HG02623 (cell line): Measurements from ENCODE around the gene C21orf91.
"Not testable (repeated sequence)": the region's sequence is repeated elsewhere in the genome, so short reads cannot be mapped to it uniquely, and the experiment has no call there.

Experiments
- ATAC-seq: cut with Tn5 transposase; IDR thresholded peaks from one replicate; pipeline ENCODE4 v1.9.1; 2021; ENCODE audit warnings: moderate library complexity; ENCODE audit not compliant: unreplicated experiment

Gene C21orf91

DNA sequence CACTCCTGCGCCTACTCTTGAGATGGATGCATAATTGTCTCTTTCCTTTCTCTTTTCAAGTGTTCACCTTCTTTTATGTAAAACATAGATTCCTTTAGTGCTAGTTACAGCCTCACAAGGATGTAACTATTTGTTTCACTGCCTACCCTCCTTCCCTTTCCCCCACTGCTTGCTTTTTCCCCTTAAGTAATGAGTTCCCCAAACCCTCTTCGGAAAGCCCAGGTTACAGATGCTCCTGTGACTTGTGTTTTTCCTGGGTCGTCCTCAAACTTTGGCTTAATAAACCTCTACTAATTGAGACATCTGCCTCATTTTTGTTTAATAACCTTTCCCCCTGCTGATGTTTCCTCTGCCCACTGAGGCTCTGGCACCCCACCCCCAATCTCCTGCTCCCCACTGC lies 39.2 kb downstream of the C21orf91 start:
- ATAC-seq, result no peak

GRCh38 chr21:17779496-17779895 lies 39.7 kb downstream of the C21orf91 start:
- ATAC-seq, result no peak

- no peak for ATAC-seq
Observed at GRCh38 chr21:17777072-17777765, 41.9 kb downstream of the C21orf91 start.

DNA sequence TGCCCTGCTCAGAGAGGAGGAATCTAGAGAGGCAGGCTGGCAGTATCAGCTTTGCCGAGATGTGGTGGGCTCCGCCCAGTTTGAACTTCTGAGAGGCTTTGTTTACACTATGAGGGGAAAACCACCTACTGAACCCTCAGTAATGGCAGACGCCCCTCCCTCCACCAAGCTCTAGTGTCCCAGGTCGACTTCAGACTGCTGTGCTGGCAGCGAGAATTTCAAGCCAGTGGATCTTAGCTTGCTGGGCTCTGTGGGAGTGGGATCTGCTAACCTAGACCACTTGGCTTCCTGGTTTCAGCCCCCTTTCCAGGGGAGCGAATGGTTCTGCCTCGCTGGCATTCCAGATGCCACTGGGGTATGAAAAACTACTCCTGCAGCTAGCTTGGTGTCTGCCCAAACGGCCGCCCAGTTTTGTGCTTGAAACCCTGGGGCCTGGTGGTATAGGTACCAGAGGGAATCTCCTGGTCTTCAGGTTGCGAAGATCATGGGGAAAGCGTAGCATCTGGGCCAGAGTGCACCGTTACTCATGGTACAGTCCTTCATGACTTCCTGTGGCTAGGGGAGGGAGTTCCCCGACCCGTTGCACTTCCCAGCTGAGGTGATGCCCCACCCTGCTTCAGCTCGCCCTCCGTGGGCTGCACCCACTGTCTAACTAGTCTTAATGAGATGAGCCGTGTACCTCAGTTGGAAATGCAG lies 43.6 kb downstream of the C21orf91 start:
- peak; percentile 64 for ATAC-seq

DNA sequence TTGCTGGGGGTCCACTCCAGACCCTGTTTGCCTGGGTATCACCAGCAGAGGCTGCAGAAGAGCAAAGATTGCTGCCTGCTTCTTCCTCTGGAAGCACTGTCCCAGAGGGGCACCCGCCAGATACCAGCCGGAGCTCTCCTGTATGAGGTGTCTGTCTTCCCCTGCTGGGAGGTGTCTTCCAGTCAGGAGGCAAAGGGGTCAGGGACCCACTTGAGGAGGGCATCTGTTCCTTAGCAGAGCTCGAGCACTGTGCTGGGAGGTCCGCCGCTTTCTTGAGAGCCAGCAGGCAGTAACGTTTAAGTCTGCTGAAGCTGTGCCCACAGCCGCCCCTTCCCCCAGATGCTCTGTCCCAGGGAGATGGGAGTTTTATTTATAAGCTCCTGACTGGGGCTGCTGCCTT lies 44.1 kb downstream of the C21orf91 start:
- ATAC-seq, result not testable (repeated sequence)

- ATAC-seq, result no peak
Observed at GRCh38 chr21:17769447-17769845, 49.7 kb downstream of the C21orf91 start.

DNA sequence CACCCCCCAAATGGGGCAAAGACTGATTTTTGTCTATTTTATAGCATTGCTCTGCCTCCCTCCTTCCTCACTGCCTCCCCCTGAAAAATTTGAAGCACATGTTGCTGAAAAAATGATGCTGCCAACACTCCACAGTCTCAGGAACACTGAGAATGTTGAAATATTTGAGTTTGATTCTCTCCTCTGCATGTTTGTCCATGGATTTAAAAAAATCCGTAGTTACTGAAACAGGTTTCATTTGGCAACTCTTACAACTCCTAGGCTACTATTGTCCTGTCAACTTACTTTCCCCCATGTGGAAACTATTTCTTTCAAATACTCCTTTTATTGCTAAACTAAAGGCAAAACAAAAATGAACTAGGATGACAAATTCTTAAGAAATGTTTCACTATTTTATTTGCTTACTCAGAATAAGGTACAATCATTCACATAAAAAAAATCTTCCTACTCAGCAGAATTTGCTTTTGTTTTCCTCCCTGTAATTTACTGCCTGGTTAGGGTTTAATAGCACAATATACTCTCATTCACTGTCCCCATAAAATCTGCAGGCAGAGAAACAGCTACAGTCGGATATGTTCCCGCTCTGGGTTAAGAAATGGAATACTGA lies 50.2 kb downstream of the C21orf91 start:
- no peak for ATAC-seq

DNA sequence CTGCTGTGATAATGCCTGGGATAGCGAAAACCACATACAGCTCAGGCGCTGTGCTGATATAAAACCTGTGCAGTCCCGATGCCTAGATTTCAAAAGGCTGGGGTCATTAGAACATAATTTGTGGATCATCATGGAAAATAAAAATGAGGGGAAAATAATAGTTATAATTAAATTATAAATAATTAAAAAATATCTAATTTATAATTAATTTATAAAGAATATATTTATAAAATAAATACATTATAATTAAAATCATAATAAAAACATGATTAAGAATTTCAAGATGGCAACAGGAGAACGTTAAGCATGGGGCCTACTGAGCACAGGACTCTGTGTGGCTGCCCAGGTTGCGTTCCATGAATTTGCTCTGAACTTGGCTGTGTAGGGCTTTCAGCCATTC lies 53.9 kb downstream of the C21orf91 start:
- no peak for ATAC-seq

- no peak for ATAC-seq
Observed at GRCh38 chr21:17763288-17764037, 55.7 kb downstream of the C21orf91 start.

- ATAC-seq, result no peak
Observed at GRCh38 chr21:17759511-17760178, 59.5 kb downstream of the C21orf91 start.

GRCh38 chr21:17758683-17759082 lies 60.5 kb downstream of the C21orf91 start:
- no peak for ATAC-seq

- no peak for ATAC-seq
Observed at GRCh38 chr21:17757671-17758070, 61.5 kb downstream of the C21orf91 start.

DNA sequence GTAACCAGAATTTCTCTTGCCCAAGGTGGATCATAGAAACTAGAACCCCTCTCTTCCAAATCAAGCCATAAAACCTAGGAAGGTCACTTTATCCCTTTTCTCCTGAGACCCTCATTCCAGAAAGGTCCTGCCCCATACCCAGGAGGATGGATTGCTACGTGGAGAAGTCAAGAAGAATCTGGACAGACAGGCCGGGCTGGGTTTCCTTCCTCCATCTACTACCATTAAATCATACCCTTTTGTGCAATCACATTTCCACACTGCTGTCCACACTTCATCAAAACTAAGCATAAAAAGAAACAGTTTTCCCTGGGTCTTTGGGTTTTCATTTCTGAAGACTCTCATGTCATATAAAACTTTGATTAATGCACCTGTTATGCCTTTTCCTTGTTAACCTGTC lies 65.4 kb downstream of the C21orf91 start:
- ATAC-seq, result no peak

DNA sequence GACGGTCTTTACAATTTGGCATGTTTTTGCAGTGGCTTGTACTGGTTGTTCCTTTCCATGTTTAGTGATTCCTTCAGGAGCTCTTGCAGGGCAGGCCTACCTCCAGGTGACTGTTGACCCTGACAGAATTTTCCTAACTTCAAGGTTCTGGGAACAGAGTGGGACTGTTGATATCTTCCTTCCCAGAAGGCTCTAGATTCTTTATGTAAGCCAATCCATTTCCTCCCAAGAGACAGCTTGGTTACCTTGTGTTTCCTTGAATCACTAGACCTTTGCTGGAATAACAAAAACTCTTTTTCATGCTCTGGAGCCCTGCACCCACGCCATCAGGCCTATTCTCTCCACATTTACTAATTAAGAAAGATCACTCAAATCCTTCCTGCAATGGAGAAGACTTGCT lies 67.0 kb downstream of the C21orf91 start:
- ATAC-seq, result no peak

- ATAC-seq, result no peak
Observed at GRCh38 chr21:17746920-17747319, 72.2 kb downstream of the C21orf91 start.

GRCh38 chr21:17745086-17745485 lies 74.1 kb downstream of the C21orf91 start:
- no peak for ATAC-seq

DNA sequence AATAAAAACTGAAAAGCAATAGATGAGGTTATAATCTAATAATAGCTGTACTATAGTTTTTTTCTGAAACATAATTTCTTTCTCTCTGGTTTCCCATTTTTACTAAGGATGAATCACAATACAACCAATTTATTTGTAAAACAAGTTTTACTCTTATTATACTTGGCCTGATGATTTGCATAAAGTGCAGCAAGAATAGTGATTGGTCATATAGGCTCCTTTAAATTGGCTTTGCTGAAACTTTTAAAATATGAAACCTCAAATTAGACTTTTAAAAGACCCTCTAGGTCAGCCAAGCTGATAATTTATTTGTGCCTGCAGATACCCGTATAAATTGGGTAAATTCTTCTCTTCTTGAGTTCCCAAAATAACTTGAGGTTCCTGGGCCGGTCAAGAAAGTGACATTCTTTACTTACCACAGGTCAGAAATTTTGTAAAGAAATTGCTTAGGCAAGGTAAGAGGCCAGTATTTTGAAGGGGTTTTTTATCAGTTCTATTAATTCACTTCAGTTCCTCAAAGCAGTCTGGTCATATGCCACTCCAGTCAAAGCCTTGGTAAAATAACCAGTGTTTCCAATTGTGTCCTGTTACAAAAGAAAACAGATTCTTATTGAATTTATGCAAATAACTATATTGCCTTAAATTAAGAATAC lies 76.1 kb downstream of the C21orf91 start:
- ATAC-seq, result no peak

- no peak for ATAC-seq
Observed at GRCh38 chr21:17742181-17742580, 77.0 kb downstream of the C21orf91 start.
